A204.1 (cell line): ENCODE results near the gene FAM107A.

Source experiments
- FAIRE-seq: peaks from 2 replicates; lab custom pipeline; 2012; peaks lifted over from hg19 to GRCh38; lab: Jason Lieb, UNC

The FAM107A gene, protein sequence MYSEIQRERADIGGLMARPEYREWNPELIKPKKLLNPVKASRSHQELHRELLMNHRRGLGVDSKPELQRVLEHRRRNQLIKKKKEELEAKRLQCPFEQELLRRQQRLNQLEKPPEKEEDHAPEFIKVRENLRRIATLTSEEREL

DNA sequence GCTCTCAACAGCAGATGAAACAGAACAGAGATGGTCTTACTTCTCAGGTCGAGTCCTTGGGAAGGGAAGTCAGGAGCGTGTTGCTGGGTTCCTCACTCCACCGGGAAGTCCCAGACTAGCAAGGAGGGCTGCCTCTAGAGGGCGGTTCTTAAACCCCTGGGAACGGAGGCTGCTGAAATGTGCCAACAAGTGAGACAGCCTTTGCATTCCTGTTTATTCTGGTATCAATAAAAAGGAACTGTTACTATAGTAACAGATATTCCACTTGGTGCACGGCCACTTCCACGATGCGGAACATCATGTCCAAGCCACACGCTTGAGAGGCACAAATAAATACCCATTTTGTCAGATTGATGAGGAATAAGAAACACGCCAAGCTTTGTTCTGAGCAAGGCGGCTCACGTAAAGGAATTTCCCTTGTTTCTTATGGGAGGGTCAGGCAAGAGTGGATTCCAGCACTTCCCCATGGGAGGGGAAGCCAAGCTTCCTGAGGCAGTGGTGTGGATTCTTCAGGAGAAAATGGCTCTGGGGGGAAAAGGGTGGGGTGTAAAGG, at the start of gene FAM107A:
Gene FAM107A, minus strand, starts transcription at position 123 of the 553 bp plus-strand sequence. CDS start 7,531 bp downstream, outside the sequence.
- no peak for FAIRE-seq

DNA sequence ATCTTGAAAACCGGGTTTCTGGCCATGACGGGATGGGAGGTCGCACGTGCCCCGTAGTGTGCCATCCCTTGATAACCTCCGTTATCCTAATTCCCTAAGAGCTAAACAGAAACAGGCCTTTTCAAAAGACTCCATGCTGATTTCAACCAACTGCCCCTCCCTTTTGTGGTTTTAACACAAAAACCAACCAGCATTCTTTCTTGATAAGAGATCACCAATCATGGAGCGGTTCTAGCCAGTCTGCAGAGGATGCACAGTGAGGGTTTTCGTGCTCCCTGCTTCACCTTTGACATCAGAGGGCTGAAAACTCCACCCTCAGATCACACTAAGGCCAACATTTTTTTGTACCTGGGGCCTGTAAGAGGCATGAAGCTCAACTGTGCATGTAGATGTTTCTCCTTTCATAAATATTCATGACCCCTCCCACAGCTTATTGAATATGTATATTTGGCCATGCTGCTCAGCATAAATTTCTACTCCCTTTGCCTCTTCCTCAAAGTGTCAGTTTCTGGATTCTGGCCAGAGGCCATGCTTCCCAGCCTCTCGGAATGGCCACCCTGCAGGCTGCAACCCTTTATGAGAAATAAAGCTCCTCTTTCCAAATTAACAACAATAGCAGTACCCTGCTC, 48.1 kb upstream of the FAM107A start:
- no peak for FAIRE-seq

DNA sequence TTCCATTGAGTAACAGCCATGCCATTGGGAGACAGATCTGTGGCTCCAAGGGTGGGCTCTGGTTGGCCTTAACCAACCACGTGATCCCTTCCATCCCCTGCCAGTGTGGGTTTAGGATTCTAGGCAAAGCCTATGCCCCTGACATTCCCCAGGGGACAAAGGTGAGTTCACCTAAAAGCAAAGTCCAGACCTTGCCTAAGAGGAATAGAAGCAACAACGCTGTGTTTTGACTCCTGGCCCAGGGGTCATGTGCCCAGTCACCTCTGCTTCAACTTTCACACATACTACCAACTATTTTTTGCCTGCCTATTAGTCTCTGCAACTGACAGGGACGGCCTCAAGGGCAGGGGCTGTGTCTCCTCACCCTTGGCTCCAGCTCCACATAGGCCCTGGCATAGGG, 47.4 kb upstream of the FAM107A start:
- no peak for FAIRE-seq

DNA sequence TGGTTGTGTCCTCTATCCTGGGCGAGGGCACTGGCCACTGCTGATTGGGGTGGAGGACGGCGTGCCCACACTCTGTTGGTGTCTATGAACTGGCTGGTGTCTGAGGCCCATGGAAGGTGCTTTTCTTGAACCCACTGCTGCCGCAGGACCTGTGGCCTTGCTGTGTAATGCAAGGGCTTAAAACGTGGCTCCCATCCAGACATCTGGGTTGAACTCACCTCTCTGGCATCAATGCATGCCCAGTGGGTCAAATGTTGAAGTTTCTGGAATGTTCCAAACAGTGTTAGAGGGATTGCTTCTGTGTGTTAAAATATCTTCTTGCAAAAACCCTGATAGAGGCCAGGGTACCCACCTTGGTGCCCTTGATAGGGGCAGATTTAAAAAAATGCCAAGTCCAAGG, 46.8 kb upstream of the FAM107A start:
- FAIRE-seq, result no peak

DNA sequence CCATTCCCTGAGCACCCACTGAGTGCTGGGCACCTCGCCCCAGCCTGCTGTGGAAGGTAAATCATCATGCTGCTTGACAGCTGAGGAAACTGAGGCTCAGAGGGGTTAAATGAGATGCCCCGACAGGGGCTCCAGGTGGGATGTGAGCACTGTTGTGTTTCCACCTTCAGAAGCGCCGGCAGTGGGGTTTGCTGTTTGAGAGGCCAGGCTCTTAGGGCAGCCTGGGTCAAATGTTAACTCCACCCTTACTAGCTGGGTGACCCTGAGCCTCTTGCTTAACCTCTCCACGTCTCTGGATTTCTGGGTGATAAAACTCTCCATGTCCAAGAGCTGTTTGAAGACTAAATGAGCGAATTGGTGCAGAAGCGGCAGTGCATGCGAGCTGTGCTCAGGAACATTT, 46.3 kb upstream of the FAM107A start:
- no peak for FAIRE-seq

DNA sequence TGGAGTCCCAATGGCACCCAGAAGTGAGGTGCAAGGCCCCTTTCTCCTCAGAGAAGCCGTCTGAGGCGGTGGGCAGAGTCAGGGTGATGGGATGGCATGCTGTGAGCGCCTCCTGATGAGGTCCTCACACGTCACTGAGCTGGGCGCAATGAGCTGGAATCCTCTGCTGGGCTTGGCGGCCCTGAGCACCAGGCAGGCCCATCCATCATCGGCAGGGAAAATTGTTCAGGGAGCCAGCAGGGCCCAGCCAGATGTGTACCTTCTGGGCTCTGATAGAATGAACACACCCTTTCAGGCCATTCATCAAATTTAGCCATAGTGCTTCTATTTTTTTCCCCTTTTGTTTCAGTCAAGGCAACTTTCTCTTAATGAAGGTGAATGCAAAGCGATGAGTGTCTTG, 45.7 kb upstream of the FAM107A start:
- FAIRE-seq, result no peak

DNA sequence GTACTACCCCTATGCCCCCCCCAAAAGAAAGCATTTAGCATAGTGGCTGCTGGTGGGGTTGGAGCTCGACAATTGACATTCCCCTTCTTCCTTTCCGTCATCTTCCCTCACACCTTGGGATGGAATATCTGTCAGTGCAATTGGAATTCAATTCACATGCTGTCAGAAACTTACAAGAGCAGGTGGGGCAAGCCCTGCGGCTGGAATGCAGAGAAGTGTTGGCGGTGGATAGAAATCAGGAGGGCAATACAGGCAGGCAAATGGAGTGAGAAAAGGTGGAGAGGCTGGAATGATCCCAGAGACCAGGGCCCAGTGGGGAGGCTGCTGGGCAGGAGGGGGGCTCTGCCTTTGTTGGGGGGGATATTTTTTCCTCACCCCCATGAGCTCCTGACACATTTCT, 45.2 kb upstream of the FAM107A start:
- FAIRE-seq, result no peak

DNA sequence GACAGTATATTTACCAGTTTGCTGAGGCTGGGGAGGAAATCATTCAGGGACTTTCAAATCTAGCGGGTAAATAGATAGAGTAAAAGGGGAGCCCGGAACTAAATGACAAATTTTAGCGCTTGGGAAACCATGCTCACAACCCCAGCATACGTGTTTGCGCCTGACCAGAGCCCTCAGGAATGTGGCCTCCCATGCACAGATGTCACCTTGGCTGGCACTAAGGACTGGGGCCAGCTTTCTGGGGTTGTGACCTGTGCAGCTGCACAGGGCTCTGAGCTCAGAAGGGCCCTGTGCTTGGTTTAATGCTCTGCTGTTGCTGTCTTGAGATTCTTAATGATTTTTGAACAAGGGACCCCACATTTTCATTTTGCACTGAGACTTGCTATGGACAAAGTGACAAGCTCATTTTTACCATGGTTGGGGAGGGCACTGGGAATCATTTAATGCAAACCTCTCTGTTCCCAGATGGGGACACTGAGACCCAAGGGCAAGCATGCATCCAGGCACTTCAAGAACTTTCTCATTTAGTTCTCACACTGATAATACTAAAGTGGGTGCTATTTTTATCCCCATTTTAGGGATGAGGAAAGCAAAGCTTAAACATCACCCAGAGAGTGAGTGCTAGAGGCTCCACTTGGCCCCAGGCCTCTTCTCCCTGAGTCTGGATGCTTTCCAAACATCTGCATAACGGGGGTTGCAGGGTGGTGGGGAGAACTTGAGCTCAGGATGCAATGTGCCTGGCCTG, 44.1 kb upstream of the FAM107A start:
- FAIRE-seq, result no peak

DNA sequence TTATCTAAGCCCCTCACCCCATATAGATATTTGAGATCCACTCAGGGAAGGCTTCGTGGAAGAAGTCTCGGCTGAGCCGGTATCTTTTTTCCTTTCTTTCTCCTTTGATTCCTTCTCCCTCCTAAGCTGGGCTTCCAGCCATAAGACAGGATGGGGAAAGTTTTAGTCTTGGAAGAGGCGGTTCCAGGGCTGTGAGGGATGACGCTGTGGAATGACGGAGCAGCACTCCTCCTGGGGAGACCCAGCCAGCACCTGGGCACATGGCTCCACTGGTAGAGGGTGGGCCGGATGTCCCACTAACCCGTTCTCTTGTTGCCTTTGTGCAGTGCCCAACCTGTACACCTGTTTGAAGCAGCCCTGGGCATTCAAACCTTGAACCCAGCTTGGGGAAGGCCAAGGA, 43.2 kb upstream of the FAM107A start:
- FAIRE-seq, result no peak

DNA sequence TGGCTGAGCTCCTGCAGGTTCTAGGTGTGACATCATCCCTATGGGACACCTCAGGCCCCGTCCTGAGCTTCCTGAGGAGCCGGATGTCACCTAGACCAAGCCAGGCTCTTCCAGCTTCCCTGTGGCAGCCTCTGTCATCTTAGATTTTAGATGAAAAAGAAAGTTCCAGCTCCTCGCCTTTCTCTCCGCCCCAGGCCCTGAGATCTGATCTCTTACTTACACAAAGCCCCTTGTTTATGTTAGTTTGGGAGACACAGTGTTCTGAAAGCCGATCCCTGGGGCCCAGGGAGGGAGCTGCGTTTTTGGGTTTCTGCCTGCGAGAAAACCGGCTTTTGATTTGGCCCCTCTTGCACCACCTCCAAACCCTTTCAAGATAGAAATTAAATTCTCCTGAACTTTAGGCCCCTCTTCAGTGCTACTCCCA, 40.2 kb upstream of the FAM107A start:
- FAIRE-seq, result no peak

DNA sequence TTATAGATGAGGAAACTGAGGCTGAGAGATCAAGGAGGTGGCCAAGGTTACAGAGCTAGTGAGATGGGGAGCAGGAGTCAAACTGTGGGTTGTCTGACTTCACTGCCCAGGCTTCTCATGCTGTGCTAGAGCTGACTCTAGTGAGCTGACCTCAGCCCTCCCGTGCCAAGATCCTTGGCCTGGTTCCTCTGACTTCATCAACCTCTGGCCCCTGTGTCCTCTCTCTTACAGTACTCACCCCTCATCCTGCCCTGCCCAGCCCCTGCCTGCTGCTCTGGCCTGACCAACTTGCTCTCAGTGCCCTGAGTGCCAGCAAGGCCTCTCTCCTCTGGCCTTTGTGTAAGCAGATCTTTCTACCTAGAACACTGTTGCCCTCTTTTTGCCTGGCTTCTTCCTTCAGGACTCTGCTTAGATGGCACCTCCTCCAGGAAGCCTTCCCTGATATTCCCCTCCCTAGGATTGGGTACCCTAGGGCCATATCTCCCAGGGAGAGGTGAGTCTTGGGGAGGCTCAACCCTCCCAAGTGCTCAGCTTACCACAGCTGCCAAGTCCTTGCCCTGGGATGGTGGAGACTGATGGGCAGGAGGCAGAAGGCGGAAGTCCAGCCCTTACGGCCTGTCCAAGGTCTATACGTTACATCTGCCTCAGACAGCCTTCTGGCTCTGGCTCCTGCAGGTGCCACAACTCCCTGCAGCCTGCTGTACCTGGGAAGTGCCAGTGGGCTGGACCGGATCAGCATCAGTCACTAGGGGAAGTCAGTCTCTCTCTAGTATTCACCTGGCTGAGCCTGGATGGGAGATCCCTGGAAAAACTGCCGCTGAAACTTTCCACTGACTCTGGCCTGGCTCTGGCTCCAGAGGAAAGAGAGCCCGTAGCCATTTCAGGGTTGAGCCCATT, 36.3 kb upstream of the FAM107A start:
- no peak for FAIRE-seq

DNA sequence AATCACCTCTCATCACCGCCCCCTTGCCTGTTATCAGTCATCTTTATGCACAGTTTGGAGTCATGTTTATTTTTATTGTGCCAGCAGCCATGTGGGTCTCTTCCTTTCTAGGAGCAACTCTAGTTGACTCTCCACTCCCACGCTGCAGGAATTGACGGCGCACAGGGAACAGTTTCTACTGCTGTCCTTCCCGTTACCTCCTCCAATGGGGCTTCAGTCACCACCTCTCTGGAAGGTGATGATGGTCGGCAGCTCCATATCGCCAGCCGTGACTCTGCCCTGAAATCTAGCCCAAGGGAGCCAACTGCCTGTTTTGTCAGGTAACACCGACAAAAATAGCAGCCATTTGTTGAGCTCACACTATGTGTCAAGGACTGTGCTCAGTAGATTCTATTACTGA, 35.6 kb upstream of the FAM107A start:
- FAIRE-seq, result no peak

DNA sequence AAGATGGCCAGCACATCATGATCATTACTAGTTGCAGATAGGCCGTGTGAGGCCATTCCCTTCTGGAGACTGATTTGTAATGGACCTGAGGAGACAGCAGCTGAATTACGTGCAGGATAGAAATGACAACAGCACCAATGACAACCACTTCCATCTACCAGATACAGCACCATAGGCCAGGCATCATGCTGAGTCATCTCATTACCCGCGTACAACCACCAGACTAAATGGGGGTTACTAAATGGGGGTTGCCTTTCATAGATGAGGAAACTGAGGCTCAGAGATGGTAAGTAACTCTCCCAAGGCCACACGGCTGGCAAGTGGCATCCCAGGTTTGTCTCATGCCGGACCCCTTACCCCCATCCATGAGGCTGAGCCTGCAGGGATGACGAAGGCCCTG, 32.8 kb upstream of the FAM107A start:
- FAIRE-seq, result no peak

DNA sequence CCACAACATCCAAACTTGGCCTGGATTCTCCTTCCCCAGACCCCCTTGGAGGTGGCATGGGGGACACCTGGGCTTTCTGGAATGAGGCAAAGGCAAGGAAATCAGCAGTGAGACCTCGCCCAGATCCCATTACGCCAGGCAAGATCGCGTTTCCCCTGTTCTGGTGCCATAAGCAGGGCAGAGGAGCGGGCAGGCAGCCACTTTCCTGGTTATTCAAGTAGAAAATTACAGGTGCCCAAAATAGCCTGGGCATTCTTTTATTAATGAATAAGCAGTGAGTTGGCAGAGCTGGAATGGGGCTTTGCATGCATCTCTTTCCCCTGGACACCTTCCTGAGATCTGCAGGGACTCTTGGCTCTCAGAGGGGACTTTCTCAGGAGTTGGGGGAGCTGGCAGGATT, 31.5 kb upstream of the FAM107A start:
- FAIRE-seq, result no peak

DNA sequence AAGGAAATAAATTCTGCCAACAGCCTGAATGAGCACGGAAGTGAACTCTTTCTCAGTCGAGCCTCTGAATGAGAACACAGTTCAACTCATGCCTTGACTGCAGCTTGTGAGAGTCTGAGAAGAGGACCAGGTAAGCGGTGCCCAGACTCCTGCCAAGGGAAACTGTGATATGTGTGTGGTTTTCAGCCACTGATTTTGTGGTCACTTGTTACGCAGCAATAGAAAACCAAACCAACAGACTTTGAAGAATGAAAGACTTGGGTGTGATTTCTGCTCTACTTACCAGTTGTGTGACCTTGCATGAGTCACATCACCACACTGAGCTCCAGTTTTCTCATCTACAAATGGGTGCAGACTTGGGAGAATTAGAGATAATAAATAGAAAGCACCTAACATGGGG, 30.6 kb upstream of the FAM107A start:
- no peak for FAIRE-seq

DNA sequence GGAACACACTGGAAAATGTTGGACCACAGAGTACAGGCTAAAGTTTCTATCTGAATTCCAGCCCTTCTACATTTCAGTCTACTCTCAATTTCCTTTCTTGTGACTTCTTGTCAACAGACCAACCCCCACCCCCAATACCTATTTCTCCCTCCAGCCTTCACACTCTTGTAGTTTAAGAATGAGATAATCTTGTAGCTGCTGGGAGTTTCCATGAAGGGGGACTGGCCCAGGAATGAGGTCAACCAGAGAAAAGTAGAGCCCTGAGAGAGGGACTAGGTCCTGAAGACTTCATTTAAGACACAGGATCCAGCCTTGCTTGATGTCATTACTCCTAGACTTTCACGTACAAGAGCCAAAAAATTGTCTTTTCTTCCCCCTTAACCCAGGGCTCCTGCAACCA, 29.5 kb upstream of the FAM107A start:
- no peak for FAIRE-seq

DNA sequence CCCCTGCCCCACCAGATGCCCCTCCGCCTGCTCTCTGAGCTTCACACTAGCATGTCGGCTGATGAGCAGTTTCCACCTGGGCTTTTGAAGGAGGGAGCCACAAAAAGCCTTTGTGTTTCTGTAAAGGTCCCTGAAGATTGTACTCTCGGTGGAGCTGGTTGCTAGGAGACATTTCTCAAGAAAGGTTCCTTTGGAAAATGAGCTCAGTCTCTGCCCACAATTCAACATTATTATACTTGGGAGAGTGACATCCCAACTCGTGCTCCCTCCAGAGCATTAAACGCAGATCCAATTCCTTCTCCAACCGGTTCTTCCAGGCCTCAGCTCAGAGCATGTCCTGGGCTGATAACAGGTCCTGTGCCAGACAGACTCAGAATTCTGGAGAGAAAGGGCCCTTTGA, 26.8 kb upstream of the FAM107A start:
- no peak for FAIRE-seq

DNA sequence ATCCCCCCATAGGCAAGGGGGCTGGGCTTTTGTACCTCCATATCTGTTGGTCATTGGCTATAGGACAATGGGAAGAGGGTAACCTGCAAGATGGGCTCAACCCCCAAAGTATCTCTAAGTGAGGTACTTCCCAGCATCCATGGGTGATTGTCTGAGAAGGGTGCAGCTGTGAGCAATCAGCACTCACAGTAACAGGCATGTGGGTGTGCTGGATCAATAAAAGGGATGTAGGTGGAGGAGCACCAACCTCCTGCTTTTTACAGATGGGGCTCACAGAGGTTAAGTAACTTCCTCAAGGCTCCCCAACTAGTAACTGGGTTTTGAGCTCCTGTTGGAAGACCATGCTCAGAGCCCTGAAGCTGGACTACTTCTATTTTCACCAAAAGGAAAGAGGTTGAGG, 26.4 kb upstream of the FAM107A start:
- FAIRE-seq, result no peak

DNA sequence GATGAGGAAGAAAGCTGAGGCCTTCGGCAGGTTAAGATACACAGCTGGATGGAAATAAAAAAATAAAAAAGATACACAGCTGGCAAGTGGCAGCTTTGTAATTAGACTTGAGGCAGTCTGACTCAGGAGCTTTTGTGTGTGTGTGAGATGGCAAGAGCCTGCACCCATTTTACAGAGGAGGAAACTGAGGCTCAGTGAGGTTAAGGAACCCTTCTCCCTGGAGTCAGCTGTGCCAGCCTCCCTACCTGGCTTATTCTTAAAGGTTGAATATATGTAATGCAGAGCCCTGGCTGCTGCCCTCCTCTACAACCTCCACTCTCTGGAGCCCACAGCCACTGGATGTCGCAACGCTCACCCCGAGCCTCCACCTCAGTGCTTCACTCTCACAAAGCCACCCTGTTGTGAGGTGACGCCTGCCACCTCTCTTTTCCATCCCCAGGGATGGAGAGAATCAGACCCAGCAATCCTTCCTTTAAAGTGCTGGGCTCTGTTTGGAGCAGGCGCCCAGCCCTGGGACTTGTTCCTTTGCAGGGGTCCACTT, 20.6 kb upstream of the FAM107A start:
- FAIRE-seq, result no peak

DNA sequence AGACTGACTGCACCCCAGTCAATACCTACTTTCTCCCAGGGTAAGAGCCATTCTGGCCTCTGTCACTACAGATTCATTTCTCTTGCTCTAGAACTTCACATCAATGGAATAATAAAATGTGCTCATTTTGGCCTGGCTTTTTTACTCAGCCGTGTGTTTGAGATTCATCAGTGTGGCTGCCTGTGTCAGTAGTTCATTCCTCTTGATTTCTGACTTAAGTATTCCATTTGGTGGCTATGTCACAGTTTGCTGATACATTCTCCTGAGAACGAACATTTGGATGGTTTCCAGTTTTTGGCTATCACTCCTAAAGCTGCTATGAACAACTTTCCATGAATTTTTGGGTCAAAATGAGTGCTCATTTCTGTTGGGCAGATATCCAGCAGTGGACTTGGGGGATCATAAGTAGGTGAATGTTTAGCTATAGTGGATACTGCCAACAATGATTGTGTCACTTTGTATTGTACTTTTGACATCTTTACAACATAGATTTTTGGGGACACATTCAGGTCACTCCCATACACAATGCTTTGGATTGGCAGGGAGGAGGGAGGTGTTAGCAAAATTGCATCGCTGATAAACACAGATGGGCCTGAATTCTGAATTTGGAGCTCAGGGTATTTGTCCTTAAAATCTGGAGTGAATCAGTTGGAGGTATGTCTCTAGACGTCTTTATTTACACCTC, 19.8 kb upstream of the FAM107A start:
- FAIRE-seq, result no peak

DNA sequence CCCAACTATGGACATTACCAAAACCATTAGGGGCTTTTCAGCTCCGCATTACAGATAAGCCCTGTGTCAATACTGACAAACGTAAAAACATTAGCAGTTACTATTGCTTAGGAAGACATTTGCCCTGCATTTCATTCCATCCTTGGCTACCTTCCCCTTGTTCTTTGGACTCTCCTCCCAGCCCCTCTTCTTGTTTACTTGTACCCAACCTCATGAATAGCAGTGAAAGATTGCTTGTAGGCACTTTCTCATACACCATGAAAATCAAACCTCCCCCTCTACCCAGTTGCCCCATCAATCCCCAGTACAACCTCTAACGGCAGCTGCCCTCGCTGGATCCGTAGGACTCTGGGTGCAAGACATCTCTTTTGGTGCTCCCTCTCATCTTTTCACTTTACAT, 16.9 kb upstream of the FAM107A start:
- no peak for FAIRE-seq
